Heart right ventricle (tissue), 16 donors: ENCODE data around the gene LGALS4. TPM values are rescaled to one million over a fixed set of nuclear protein-coding genes. Genes with fewer than 3 reads are reported as not detected.
"Not testable (repeated sequence)": the region's sequence is repeated elsewhere in the genome, so short reads cannot be mapped to it uniquely, and the experiment has no call there.

Source experiments
- ATAC-seq, 8 donors: fragments of 200-7000 bp; cut with Tn5 transposase; one replicate each; pipeline ENCODE4 v1.9.1; 2020; ENCODE audit warnings: mild to moderate bottlenecking in 8 of 8, moderate library complexity in 8 of 8, moderate number of reproducible peaks in 1 of 8
- DNase-seq, 2 donors: peaks; one replicate each; pipeline ENCODE4 v3.0.0-alpha.2; 2020
- H3K27ac ChIP-seq, 10 donors: fragments of 200-600 bp; sonication (generic) in 2 of 10; one replicate each; pipeline versions ENCODE4 v1.5.0 to v1.8.0; 2020 to 2022; ENCODE audit warnings: mild to moderate bottlenecking in 3 of 10
- H3K27me3 ChIP-seq, 7 donors: fragments of 200-600 bp; one replicate each; pipeline ENCODE4 v1.8.0; 2021 to 2022; ENCODE audit warnings: mild to moderate bottlenecking in 2 of 7
- H3K36me3 ChIP-seq, 9 donors: fragments of 200-600 bp; sonication (generic) in 1 of 9; one replicate each; pipeline versions ENCODE4 v1.5.0 to v1.8.0; 2020 to 2022; ENCODE audit warnings: mild to moderate bottlenecking in 2 of 9
- H3K4me1 ChIP-seq, 9 donors: fragments of 200-600 bp; sonication (generic) in 1 of 9; one replicate each; pipeline versions ENCODE4 v1.5.0 to v1.8.0; 2020 to 2022; ENCODE audit warnings: mild to moderate bottlenecking in 4 of 9
- H3K4me3 ChIP-seq, 10 donors: fragments of 200-600 bp; sonication (generic) in 2 of 10; one replicate each; pipeline versions ENCODE4 v1.5.0 to v1.8.0; 2020 to 2022; ENCODE audit warnings: mild to moderate bottlenecking in 7 of 10, moderate library complexity in 2 of 10
- H3K9me3 ChIP-seq, 11 donors: fragments of 200-600 bp in 10 of 11; sonication (generic) in 2 of 11; one replicate each; pipeline versions ENCODE4 v1.5.0 to v1.8.0; 2013 to 2022; ENCODE audit warnings: mild to moderate bottlenecking in 2 of 11, control low read depth in 1 of 11, moderate library complexity in 1 of 11
- WGBS, 2 donors: extraction: QIAGEN DNeasy Blood & Tissue Kit; methylation state at CpG; one replicate each; pipeline ENCODE4 v1.1.7; 2013; ENCODE audit warnings: inconsistent platforms in 1 of 2; 5-methylcytosine and 5-hydroxymethylcytosine counted together
- intact Hi-C, 10 donors: fragments of 100-400 bp; cut with DNase I; formaldehyde crosslinking; loops; one replicate each; pipeline versions ENCODE4 v1.11.1 to v1.14.2; 2022
- long read RNA-seq, 3 donors: library from polyadenylated mRNA; unstranded; transcript quantifications; one replicate each; pipeline ENCODE4 v2.0.0, GENCODE V29; 2020 to 2021
- polyA plus RNA-seq, 2 donors: library from polyadenylated mRNA; stranded (reverse); fragments of 200-250 nt; gene quantifications; one replicate each; pipeline ENCODE4 v1.2.3, GENCODE V29; 2013
- total RNA-seq, 10 donors: library from RNA; stranded (reverse); fragmentation: NEBNext Ultra II Directional in 3 of 10; extraction: Animal tissue kit (Norgen Biotek cat#: 25700) in 3 of 10; gene quantifications; one replicate each; pipeline versions ENCODE4 v1.2.1 to v1.2.4, GENCODE V29; 2021 to 2023
- TF ChIP-seq, protein P1 (sequence below), 9 donors: fragments of 200-600 bp; sonication (generic) in 2 of 9; IDR thresholded peaks; one replicate each; pipeline versions ENCODE4 v1.5.0 to v1.8.0; 2021 to 2022; ENCODE audit warnings: antibody characterized with exemption in 9 of 9, mild to moderate bottlenecking in 5 of 9, moderate library complexity in 1 of 9
- donor health status: Arrhythmogenic right ventricular cardiomyopathy.
- donor health status: ischemic (EF 13 %, LVEDD 7.1; RV severe dilation, severe dysfunction).
- donor health status: healthy with polysubstance abuse.
- donor health status: DM: no; HTN: yes; CAD: no.
- donor health status: DM: no; HTN: no; CAD: no.
- donor health status: ischemic (EF 25% LVEDD 6.9; RV normal size, moderate dysfunction).
- donor health status: ischemic (EF 25% LVEDD 5.7; RV mildly dilated, moderate dysfunction).
- donor health status: healthy.
- donor health status: DM: yes; HTN: yes; CAD: no.
- donor health status: Ischemic cardiomyopathy.
- donor health status: ischemic (EF 35%, LVEDD 5.7; RV mildly dilated, moderate dysfunction).
- donor health status: nonischemic (EF 11% LVEDD 7.7; RV severe dilation, severe dysfunction).
- donor health status: DM: yes; HTN: yes; CAD: no.
- donor health status: PGD.
- donor health status: ischemic (EF 29% LVEDD 5.4; RV normal size, mild dysfunction).
- donor health status: nonischemic (EF 23%, LVEDD 6.1; RV moderate dilation, normal function).

LGALS4 gene, protein sequence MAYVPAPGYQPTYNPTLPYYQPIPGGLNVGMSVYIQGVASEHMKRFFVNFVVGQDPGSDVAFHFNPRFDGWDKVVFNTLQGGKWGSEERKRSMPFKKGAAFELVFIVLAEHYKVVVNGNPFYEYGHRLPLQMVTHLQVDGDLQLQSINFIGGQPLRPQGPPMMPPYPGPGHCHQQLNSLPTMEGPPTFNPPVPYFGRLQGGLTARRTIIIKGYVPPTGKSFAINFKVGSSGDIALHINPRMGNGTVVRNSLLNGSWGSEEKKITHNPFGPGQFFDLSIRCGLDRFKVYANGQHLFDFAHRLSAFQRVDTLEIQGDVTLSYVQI
- total RNA-seq: 1 to 10 TPM in 2 of 10 donors, under 1 TPM in 6, not detected in 2; 0.16 to 2.0 (median 0.81) TPM
- 1 to 10 TPM in 1 of 2 donors, under 1 TPM in 1; 0.30 to 2.6 TPM for polyA plus RNA-seq
- long read RNA-seq, donor 1: 0 reads
- long read RNA-seq, donor 2: 0 reads
- long read RNA-seq, donor 3: 0 reads

DNA sequence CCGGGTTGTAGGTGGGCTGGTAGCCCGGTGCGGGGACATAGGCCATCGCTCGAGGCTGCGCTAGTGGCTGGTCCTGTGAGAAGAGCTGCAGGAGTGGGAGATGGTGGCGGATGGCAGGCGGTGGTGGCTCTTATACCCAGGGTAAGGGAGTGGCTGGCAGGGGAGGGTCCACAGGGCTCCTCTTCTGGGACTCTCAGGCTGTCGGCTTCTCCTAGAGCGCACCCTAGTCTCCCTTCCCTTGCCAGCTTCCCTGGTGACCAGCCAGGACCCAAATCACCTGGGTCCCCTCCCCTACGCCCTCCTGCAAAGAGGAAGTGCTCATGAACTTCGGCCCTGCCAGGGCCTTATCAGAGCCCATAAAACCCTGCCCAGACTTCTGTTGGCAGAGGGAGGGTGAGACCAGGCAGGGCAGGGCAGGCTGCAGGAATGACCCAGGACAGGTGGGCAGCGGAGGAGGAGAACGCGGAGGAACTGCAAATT, at the start of gene LGALS4:
LGALS4 (minus strand) TSS at position 105 of the 480 bp plus-strand sequence; CDS start at position 46, 59 bp downstream.
- ATAC-seq (peak in 6 of 8 donors; percentile 15 to 71 (median 36)), DNase-seq (no peak)
- TF ChIP-seq, protein P1, sequence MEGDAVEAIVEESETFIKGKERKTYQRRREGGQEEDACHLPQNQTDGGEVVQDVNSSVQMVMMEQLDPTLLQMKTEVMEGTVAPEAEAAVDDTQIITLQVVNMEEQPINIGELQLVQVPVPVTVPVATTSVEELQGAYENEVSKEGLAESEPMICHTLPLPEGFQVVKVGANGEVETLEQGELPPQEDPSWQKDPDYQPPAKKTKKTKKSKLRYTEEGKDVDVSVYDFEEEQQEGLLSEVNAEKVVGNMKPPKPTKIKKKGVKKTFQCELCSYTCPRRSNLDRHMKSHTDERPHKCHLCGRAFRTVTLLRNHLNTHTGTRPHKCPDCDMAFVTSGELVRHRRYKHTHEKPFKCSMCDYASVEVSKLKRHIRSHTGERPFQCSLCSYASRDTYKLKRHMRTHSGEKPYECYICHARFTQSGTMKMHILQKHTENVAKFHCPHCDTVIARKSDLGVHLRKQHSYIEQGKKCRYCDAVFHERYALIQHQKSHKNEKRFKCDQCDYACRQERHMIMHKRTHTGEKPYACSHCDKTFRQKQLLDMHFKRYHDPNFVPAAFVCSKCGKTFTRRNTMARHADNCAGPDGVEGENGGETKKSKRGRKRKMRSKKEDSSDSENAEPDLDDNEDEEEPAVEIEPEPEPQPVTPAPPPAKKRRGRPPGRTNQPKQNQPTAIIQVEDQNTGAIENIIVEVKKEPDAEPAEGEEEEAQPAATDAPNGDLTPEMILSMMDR (IDR thresholded peaks at IDR 0.05): no peak
- no peaks in the 10 kb centered on the region for H3K4me1 ChIP-seq
- WGBS, 2 donors: 78 to 81% methylated on average over 15 of the region's 15 CpGs
- H3K27me3 ChIP-seq: no peaks in the 10 kb centered on the region
- no peak within 1 kb of the TSS for H3K4me3 ChIP-seq
- intact Hi-C loops: no loop called here
- H3K9me3 ChIP-seq: no peaks in the 10 kb centered on the region
- H3K27ac ChIP-seq: no peak within 1 kb of the TSS
- peaks cover 0 to 42% (median 25%) of the 10 kb centered on the region in 9 donors for H3K36me3 ChIP-seq

GRCh38 chr19:38861368-38861767, 48.6 kb upstream of the LGALS4 start:
- Histone ChIP-seq H3K9me3 (no peaks in the 10 kb centered on the region), H3K4me1 (peaks cover 0 to 55% (median 21%) of the 10 kb centered on the region in 9 donors), H3K27ac (peak overlapping the region in 3 of 10 donors; percentile 39 to 76 (median 61)), H3K27me3 (no peaks in the 10 kb centered on the region), H3K36me3 (no peaks in the 10 kb centered on the region), H3K4me3 (no peak overlapping the region)
- no peak for ATAC-seq
- TF ChIP-seq, protein P1 (IDR thresholded peaks at IDR 0.05): no peak
- intact Hi-C loops: no loop called here
- WGBS, 2 donors: 94 to 95% methylated on average over 3 of the region's 3 CpGs
- DNase-seq: no peak

GRCh38 chr19:38859631-38860204, 47.0 kb upstream of the LGALS4 start:
- WGBS, 2 donors: 66 to 69% methylated on average over 21 of the region's 21 CpGs

DNA sequence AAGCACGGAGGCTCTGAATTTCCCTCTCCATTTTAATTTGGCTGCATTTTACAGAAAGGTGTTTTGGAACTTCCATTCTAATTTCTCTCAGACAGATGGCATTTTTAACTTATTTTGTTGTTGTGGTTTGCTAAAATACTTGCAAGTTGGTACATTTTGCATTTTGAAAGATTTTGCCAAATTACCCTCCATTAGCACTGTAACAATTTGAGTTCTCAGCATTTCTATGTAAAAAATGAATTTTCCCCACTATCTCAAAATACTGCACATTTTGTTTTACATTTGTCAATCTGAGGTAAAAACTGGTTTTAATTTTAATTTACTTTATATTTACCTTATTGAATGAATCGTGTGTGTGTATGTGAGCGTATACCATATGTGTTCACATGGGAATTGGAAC, 44.1 kb upstream of the LGALS4 start:
- TF ChIP-seq, protein P1 (IDR thresholded peaks at IDR 0.05): no peak
- H3K36me3 ChIP-seq: no peaks in the 10 kb centered on the region
- no peaks in the 10 kb centered on the region for H3K9me3 ChIP-seq
- H3K4me1 ChIP-seq: peaks cover 0 to 20% (median 9%) of the 10 kb centered on the region in 9 donors
- 84 to 85% methylated on average over 3 of the region's 3 CpGs for WGBS, 2 donors
- DNase-seq: no peak
- peak overlapping the region in 1 of 10 donors; percentile 2 for H3K27ac ChIP-seq
- no peaks in the 10 kb centered on the region for H3K27me3 ChIP-seq
- H3K4me3 ChIP-seq: no peak overlapping the region
- no peak for ATAC-seq
- intact Hi-C loops: no loop called here

More at GRCh38 chr19:38859631-38860204, 47.0 kb upstream of the LGALS4 start:
- H3K9me3 ChIP-seq, DNase-seq, ATAC-seq, intact Hi-C loops, H3K36me3 ChIP-seq, H3K4me3 ChIP-seq, H3K27me3 ChIP-seq, H3K27ac ChIP-seq: not testable (repeated sequence)
- H3K4me1 ChIP-seq: peaks cover 0 to 41% (median 21%) of the 10 kb centered on the region in 9 donors

DNA sequence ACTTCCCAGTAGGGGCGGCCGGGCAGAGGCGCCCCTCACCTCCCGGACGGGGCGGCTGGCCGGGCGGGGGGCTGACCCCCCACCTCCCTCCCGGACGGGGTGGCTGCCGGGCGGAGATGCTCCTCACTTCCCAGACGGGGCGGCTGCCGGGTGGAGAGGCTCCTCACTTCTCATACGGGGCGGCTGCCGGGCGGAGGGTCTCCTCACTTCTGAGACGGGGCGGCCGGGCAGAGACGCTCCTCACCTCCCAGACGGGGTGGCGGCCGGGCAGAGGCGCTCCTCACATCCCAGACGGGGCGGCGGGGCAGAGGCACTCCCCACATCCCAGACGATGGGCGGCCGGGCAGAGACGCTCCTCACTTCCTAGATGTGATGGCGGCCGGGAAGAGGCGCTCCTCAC, 43.0 kb upstream of the LGALS4 start:
- H3K27ac ChIP-seq, DNase-seq, ATAC-seq, H3K9me3 ChIP-seq, H3K36me3 ChIP-seq, H3K27me3 ChIP-seq, H3K4me3 ChIP-seq, intact Hi-C loops: not testable (repeated sequence)
- peaks cover 0 to 26% (median 14%) of the 10 kb centered on the region in 9 donors for H3K4me1 ChIP-seq
- WGBS, 2 donors: 86 to 95% methylated on average over 18 to 27 of the region's 37 CpGs

GRCh38 chr19:38854961-38855360, 42.2 kb upstream of the LGALS4 start:
- peaks cover 0 to 28% (median 15%) of the 10 kb centered on the region in 9 donors for H3K4me1 ChIP-seq
- intact Hi-C loops: loop anchor here in 2 of 10 donors (5.0 kb wide), 1 partner anchor 42 kb away; the partner anchor contains the start of genes NFKBIB (in 2 of the 2) and SIRT2 (in 2 of the 2)
- WGBS, 2 donors: 59 to 75% methylated on average over 2 to 3 of the region's 3 CpGs

More at GRCh38 chr19:38854961-38855360, 42.2 kb upstream of the LGALS4 start:
- H3K27me3 ChIP-seq, H3K27ac ChIP-seq, H3K36me3 ChIP-seq, DNase-seq, ATAC-seq, H3K9me3 ChIP-seq, H3K4me3 ChIP-seq: not testable (repeated sequence)
